Measurements from ENCODE around the gene GAS7. TPM values are rescaled to one million over a fixed set of nuclear protein-coding genes. Genes with fewer than 3 reads are reported as not detected.
"Not testable (repeated sequence)": the region's sequence is repeated elsewhere in the genome, so short reads cannot be mapped to it uniquely, and the experiment has no call there.

GAS7 gene
- total RNA-seq, 1 donor from 2014 or later = 2.8 TPM

DNA sequence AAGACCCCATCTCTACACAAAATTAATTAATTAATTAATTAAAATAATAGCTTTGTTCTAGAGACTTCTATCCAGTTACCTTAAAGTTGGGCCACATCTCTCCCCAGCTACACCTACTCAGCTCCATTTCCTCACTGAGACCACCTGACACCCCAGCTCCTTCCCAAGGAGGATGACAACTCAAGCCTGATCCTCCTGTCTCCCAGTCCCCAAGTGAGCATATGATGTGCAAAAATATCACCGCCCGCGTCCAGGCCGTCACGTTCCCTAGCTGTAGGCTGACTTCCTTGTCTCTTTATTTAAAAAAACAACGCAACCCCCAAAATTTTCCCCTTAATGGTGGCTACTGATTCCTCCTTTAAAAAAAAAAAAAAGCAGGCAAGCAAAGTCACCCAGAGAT, 173.2 kb downstream of the GAS7 start:
- no peak for DNase-seq (ENCODE audit: low read depth in 2 of 2)

DNA sequence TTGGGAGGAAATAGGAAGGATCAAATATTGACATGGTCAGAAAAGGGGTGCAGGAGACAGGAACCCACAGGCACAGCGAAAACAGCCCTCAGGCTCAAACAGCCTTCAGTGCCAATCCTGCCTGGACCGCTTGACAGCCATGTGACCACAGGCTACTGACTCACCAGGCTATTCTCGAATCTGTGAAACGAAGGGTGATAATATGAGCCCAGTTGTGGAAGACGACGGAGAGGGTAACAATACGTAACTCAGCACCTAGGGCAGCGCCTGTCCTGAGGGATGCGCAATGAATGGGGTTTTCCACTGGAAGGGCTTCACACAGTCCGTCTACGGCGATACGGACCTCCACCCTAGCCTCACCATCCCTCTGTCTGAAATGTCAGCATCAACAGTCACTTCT, 176.0 kb downstream of the GAS7 start:
- no peak for DNase-seq (ENCODE audit: low read depth in 2 of 2)

DNA sequence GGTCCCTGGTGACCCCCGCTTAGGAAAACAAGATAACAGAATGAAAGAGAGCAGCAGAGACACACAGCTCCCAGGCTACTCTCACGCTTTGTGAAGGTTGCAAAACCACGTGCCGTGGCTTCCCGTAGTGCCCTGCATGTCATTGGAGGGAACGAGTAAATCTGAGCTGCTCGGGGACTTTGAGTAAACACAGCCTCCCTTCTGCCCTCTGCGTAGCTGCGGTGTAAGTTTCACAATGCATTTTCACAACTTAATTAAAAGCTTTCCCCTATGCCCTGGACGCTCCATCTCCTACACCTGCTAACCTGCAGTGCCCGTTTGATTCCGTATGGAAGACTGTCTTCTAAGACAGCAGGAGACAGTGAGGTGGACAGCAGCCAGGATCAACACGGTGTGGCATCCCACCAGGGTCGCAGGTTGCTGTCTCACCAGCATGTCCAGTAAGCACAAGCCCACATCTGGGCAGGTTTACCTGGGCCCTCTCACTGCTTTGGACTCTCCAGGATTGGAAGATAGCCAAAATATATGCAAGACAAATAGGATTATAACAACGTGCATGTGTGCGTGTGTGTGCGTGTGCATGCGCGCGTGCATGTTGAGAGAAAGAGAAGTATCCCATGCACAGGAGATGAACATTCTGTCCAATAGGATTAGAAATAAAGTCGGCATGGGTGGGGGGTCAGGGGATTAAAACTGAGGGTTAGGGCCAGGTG, 177.0 kb downstream of the GAS7 start:
- DNase-seq (ENCODE audit: low read depth in 2 of 2) = no peak

DNA sequence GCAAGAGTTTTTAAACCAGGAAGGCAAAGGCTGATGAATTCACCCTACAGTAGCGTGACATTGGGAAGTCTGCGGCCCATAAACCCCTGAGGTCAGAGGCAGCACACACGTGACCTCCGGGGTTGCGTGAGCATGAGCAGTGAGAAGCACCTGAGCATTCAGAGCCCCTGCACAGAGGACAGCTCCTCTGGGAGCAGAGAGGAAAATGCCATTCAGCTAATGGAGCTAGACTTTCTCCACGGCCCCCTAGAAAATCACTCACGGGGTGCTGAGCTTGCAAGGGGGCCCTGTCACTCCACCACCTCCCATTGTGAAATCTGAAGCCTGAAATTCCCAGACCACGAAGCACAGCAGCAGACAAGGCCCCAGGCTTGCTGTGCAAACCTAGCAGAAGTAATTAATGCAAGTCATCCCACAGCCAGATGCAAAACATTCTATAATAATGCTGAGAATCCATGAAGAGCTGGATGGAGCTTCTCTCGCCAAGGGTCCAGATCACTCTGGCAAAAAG, 178.4 kb downstream of the GAS7 start:
- no peak for DNase-seq (ENCODE audit: low read depth in 2 of 2)

DNA sequence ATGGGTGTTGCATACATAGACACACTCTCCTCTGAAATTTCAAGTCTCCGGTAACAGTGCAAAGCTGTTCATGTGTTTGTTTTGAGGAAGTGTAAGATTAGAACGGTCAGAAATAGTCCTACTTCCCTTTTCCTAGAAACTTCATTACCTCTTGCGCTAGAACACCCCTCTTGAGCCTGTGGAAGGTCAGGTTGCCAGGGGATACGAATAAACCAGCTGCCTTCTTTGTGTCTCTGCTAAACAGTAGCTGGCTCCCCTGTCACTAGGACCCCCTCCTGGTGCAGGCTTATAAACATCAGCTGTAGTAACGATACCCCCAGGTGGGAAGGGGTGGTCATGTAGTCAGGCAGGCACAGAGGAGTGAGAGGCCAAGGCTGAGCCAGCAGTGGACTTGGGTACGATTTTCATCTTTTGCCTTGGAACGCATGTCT, 179.9 kb downstream of the GAS7 start:
- DNase-seq (ENCODE audit: low read depth in 2 of 2) = no peak

DNA sequence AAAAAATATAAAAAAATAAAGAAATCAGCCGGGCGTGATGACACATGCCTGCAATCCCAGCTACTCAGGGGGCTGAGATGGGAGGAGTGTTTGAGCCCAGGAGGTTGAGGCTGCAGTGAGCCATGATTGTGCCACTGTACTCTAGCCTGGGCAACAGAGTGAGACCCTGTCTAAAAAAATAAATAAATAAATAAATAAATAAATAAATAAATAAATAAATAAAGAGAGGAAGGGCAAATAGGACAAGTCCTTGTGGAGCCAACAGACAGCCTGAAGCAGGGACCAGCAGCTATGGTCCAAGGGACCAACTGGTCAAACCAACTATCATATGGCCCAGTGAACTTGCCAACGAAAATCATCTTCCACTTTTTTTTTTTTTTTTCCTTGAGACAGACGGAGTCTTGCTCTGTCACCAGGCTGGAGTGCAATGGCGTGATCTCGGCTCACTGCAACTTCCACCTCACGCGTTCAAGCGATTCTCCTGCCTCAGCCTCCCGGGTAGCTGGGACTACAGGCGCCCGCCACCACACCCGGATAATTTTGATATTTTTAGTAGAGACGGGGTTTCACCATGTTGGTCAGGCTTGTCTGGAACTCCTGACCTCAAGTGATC, 181.3 kb downstream of the GAS7 start:
- DNase-seq (ENCODE audit: low read depth in 2 of 2) = not testable (repeated sequence)

DNA sequence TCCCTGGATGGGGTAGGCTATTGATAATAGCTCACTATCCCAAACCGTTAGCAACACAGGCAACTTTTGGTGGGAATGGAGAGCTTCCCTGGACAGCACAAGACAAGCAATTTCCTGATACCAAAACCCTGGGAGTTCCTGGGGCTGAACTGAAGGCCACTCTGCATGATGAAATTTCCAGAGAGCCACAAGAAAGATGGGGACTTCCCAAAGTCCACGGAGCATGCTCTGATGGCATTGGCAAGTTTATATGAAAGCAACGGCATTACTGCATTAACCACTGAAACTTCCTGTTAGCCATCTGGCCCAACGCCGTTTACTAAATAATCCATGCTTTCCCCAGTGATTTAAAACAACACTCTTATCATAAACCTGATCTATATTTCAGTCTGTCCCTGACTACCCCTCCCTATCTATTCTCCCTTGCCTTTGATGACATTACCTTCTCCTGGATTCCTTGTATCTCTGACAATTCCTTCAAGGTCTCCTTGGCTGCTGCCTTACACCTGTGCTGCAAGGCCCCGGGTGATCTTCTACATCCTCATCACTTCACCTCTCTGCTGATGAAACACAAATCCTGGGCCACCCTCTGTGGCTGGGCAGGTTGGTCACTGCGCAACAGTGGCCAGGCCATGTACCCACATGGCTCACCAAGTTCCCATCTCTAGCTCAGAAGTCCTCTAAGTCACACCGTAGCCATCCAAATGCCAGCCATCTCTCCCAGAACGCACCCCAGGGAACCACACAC, 184.9 kb downstream of the GAS7 start:
- no peak for DNase-seq (ENCODE audit: low read depth in 2 of 2)

DNA sequence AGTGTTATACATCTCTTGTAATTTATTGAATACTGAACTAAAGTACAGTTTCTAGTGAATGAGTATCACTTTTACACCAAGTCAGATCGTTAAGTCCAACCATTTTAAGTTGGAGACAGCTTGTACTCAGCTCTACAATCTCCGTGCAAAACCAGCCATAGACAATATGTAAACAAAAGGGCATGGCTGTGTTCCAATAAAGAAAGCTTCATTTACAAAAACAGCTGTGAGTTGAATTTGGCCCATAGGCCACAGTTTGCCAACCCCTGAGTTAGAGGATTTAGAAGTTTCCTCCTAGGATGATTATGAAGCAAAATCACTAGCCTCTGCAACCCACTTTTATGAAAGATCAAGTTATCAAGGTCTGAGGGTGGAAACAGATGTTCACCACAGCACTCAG, 187.7 kb downstream of the GAS7 start:
- DNase-seq (ENCODE audit: low read depth in 2 of 2) = no peak

DNA sequence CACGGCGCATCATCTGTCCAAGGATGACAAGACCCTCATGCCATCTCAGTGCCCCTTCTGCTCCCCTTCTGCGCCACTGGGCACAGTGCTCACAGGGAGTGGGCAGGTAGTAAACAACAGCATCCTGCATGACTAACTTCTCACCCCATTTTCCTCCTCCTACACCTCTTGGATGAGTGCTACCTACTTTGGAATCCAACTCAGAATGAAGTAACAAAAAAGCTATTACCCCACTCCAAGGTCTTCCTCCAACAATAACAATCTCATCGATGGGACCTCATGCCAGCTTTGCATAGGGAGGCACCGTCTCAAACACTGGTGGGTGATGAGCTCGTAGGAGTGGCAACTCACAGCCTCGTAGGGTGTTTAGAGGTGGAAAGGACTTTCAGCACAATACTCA, 194.7 kb downstream of the GAS7 start:
- DNase-seq (ENCODE audit: low read depth in 2 of 2) = no peak

DNA sequence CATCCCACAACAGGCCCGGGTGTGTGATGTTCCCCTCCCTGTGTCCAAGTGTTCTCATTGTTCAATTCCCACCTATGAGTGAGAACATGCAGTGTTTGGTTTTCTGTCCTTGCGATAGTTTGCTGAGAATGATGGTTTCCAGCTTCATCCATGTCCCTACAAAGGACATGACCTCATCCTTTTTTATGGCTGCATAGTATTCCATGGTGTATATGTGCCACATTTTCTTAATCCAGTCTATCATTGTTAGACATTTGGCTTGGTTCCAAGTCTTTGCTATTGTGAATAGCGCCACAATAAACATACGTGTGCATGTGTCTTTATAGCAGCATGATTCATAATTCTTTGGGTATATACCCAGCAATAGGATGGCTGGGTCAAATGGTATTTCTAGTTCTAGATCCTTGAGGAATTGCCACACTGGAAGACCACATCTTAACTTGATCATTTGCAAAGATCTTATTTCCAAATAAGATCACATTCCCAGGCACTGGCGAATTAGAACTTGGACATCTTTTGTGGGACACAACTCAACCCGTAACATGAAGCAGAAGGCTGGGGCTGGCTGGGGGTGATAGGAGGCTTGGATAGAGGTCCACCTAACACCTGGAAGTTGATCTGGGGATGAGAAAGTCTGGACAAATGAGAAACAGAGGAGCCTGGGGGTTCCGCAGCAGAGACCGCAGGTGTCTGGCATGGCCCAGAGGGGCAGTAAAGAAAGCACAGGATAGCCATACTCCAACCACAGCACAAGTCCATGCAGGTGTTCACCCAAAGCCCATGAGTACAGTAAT, 195.6 kb downstream of the GAS7 start:
- DNase-seq (ENCODE audit: low read depth in 2 of 2) = not testable (repeated sequence)

DNA sequence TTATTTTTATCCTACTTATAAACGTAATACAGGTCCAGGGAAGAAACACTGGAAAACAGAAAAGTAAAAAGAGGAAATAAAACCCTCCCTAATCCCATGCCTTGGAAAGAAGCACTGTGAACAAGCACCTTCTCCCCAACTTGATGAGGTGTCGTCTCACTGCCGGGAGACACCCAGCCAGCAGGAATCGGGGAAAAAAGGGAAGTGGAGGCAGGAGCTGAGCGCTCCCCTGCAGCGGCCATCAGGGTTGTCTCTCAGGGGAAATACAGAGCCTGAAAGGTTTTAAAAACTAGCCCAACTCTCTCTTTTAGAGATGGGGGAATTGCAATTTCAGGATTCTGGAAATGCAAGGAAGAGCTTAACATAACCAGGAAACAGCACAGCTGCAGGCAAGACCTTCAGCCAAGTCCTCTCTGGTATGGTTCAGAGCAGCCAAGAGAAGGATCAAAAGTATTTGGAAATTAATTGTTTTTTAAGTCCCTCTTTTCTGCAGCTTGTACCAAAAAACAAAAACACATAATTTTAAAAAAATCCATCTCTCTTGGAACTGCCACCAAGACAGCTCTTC, 197.0 kb downstream of the GAS7 start:
- DNase-seq (ENCODE audit: low read depth in 2 of 2) = no peak

DNA sequence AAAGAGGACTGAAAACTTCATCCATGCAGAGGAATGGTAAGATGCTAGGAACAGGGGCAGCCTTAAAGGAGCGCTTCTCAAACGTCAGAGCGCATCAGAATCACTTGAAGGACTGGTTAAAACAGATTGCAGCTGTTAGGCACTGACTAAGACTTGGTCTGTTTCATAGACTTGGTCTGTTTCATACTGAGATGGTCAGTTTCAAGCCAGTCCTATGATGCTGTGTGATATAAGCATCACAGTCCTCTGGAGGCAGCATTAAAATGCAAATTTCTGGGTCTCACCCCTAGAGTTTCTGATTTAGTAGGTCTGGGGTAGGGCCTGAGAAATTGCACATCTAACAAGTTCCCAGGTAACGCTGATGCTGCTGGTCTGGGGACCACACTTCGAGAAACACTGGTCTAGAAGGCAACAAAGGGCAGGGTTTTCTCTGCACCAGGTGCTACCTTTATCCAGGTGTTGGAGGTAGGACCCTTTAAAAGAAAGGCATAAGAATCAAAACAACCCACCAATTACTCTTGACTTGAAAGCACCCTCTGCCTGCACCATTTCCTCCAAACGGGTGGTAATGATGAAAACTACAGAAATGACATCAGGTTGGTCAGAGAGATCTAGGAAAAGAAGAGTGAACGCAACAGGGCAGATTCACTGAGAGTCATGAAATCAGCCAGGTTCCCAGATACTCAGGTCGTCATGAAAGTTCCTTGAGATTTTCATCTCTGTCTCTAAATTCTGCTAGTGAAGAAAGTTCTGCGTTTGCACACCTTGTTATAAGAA, 198.3 kb downstream of the GAS7 start:
- DNase-seq (ENCODE audit: low read depth in 2 of 2) = no peak

DNA sequence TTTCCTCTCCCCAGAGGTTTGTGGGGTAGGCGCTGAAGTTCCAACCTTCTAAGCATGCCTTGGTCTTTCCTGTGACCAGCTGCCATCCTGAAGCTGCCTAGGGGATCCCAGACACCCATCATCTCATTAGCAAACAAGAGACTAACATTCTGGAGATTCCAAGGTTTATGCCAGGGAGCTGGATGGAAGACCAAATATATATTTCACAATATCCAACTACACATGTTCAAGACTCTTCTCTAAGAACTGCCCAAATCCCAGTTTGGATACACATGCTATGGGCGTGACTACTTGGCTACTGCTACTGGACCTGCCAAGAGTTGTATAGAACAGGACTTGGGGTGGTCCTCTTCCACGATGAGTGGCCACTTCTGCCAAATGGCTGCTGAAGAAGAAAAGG, 200.3 kb downstream of the GAS7 start:
- no peak for DNase-seq (ENCODE audit: low read depth in 2 of 2)

DNA sequence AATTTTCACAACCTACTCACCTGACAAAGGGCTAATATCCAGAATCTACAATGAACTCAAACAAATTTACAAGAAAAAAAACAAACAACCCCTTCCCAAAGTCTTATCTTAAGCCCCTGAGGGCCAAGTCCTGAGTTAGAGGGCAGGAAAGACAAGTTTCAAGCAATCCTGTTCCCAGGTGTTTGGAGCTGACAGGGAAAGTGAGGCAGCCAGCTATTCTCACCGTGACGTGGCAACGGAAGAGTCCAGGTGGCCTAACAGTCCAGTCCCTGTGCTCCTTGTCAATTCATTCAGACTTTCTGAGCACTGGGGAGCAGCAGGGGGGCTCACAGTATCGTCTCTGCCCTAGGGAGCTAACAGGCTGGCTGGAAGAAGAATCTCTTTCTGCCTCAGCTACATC, 203.6 kb downstream of the GAS7 start:
- DNase-seq (ENCODE audit: low read depth in 2 of 2) = no peak

DNA sequence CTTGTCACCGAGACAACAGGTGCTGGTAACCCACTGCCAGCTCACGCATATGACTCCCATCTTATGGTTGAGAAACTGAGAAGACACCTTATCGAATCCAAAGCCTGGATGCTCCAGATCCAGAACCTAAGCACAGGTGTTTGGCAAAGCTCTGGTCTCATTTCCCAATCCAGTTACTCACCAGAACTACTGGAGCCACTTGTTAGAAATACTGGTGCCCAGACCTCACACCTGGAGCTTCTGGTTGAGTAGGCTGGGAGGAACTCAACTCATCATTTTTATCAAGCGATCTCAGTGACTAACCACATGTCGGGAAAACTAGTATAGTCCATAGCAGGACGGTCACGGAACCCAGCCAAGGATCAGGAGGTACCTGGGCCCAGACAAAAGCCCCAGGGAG, 206.6 kb downstream of the GAS7 start:
- DNase-seq (ENCODE audit: low read depth in 2 of 2) = no peak

DNA sequence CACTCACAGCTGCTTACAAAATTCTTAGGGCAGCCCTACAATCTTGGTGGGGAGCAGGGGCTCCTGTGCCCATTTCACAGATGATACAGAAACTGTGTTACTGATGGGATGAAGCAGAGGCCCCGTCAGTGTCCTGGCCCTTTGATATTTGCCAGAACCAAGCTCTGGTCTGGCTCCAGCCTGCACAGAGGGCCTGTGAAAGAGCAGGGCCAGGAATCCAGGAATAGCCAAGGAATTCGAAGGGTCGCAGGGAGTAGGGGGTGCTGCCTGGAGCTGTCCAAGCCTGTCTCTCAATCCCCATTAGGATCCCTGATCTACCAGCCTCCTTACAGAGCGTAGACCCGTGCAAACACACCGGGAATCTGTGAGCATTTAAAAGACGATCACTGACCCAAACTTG, 207.1 kb downstream of the GAS7 start:
- DNase-seq (ENCODE audit: low read depth in 2 of 2) = no peak

DNA sequence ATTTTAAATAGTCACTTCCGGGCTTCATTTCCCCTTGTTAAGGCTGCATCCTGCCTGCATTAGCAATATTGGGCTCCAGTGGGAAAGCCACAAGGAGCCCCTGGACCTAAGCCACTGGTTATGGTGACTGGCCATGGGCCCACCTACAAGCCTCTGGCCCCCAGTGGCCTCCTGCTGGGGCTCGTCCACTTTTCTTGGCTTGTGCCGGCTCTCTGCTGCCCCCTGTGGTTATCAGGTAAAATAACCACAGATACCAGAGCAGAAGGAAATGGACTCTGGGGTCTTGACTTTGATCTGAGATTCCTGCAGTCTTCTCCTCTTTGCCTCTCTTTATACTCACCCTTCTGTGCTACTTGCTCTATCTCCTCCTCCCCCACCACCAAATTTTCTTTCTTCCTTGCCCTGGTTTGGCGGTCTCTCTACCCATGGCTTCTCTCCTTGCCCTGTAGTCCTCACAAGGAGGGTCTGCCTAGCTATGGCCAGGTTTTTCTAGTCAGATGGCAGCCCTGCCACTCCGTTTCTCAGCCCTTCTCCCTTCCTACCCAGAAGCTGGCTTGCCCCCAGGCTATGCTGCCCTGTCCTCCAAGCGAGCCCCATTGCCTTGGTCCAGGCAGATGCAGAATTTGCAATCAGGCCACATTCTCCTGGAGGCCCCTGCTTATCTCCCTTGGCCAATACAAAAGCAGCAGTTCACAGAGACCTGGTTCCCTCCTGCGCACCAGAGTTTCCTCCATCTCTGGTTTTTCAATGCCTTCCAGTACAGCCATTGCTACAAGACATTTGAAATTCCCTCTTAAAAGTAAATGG, 210.4 kb downstream of the GAS7 start:
- peak; percentile 7 to 30 for DNase-seq (ENCODE audit: low read depth in 2 of 2)

DNA sequence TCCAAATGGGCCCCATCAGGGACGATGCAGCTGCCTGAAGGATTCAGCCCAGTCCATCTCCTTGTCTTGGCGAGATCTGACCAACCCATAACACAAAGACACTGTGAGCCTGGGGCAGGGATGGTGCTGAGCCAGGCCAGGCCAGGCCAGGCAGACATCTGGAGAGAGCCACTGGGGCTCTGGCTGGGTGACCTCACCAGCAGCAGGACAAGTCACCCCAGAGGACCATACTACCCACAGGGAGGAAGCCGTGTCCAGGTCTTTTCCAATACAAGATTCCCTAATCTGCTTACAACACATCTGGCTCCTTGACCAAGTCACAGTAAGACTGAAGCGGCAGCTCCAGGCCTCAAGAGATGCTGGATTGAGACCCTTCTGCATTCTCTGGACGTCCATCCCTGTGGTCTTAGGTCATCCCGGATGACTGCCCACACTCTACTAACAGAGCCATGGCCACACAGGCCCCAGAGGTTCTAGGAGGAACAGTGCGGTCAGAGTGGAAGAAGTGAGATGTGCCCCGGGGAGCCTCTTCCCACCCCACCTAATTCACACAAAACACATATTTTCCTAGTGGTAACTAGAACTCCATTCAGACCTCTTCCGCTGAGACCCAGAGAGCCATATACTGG, 211.5 kb downstream of the GAS7 start:
- DNase-seq (ENCODE audit: low read depth in 2 of 2) = no peak

DNA sequence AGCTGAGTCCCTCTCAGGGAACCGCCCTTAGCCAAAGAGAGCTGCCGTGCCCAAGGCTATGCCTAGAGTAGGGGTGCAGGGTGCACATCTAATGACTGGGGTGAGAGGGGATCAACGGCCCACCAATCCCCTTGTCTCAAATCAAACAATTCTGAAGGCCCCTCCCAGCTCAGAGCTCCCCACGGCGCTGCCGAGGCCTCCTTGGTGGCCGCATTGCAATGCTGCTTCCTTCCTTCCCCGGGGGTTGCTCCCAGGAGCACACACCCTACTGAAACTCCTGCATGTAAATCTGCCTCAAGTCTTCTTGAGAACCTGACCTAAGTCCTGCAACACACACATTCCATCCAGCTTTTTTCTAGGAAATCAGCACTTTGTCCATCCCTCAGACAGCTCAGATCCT, 212.8 kb downstream of the GAS7 start:
- DNase-seq (ENCODE audit: low read depth in 2 of 2) = no peak
